Activated T-helper 17 cell treated with anti-CD3 and anti-CD28 coated beads, Interleukin-2, amount 50 U/mL, for 72 hours (primary cell): ENCODE results near the gene DUSP28. TPM values are rescaled to one million over a fixed set of nuclear protein-coding genes. Genes with fewer than 3 reads are reported as not detected.

Source experiments
- ATAC-seq: fragments of 150-1000 bp; cut with Tn5 transposase; replicated peaks from 2 replicates; pipeline ENCODE4 v1.10.0; 2021; ENCODE audit warnings: mild to moderate bottlenecking, moderate library complexity
- H3K27ac Mint-ChIP-seq: one replicate; pipeline ENCODE4 v1.8.0; 2022; ENCODE audit warnings: mixed read lengths
- H3K27me3 Mint-ChIP-seq: one replicate; pipeline ENCODE4 v1.8.0; 2022; ENCODE audit warnings: mixed read lengths
- H3K36me3 Mint-ChIP-seq: one replicate; pipeline ENCODE4 v1.8.0; 2022; ENCODE audit warnings: low read depth, mild to moderate bottlenecking, mixed read lengths
- H3K4me1 Mint-ChIP-seq: one replicate; pipeline ENCODE4 v1.8.0; 2022; ENCODE audit warnings: mixed read lengths
- H3K4me3 Mint-ChIP-seq: one replicate; pipeline ENCODE4 v1.8.0; 2022; ENCODE audit warnings: mild to moderate bottlenecking, mixed read lengths
- H3K9me3 Mint-ChIP-seq: one replicate; pipeline ENCODE4 v1.8.0; 2022; ENCODE audit warnings: mixed read lengths
- total RNA-seq, 2 donors: library from RNA; stranded (reverse); gene quantifications; one replicate each; pipeline ENCODE4 v1.2.3, GENCODE V29; 2022

The DUSP28 gene
- total RNA-seq, 2 donors from 2014 or later = 3.6 to 8.3 TPM

- no peak for ATAC-seq
- Mint-ChIP-seq H3K27me3 (no peaks in the 10 kb centered on the region), H3K27ac (peak overlapping the region; percentile 6), H3K36me3 (peaks cover 14% of the 10 kb centered on the region), H3K4me1 (peaks cover 5% of the 10 kb centered on the region), H3K4me3 (no peak overlapping the region), H3K9me3 (no peaks in the 10 kb centered on the region)
These were observed 11.3 kb downstream of the DUSP28 start for GRCh38 chr2:240571314-240571973.

GRCh38 chr2:240572141-240573031, 12.2 kb downstream of the DUSP28 start:
- no peaks in the 10 kb centered on the region for H3K9me3 Mint-ChIP-seq
- peaks cover 5% of the 10 kb centered on the region for H3K4me1 Mint-ChIP-seq
- H3K27me3 Mint-ChIP-seq = no peaks in the 10 kb centered on the region
- H3K36me3 Mint-ChIP-seq = peaks cover 16% of the 10 kb centered on the region
- no peak overlapping the region for H3K4me3 Mint-ChIP-seq
- ATAC-seq = no peak
- no peak overlapping the region for H3K27ac Mint-ChIP-seq

GRCh38 chr2:240573071-240573515, 12.9 kb downstream of the DUSP28 start:
- H3K27me3 Mint-ChIP-seq = no peaks in the 10 kb centered on the region
- H3K27ac Mint-ChIP-seq = no peak overlapping the region
- peaks cover 10% of the 10 kb centered on the region for H3K36me3 Mint-ChIP-seq
- no peaks in the 10 kb centered on the region for H3K9me3 Mint-ChIP-seq
- ATAC-seq = no peak
- H3K4me1 Mint-ChIP-seq = peaks cover 5% of the 10 kb centered on the region
- no peak overlapping the region for H3K4me3 Mint-ChIP-seq

- H3K4me1 Mint-ChIP-seq = peaks cover 7% of the 10 kb centered on the region
- H3K27me3 Mint-ChIP-seq = no peaks in the 10 kb centered on the region
- no peak overlapping the region for H3K4me3 Mint-ChIP-seq
- H3K27ac Mint-ChIP-seq = no peak overlapping the region
- no peak for ATAC-seq
- H3K9me3 Mint-ChIP-seq = no peaks in the 10 kb centered on the region
- H3K36me3 Mint-ChIP-seq = peaks cover 13% of the 10 kb centered on the region
These were observed 13.6 kb downstream of the DUSP28 start for GRCh38 chr2:240573516-240574385.

- no peak overlapping the region for H3K27ac Mint-ChIP-seq
- H3K36me3 Mint-ChIP-seq = peaks cover 15% of the 10 kb centered on the region
- no peak overlapping the region for H3K4me3 Mint-ChIP-seq
- no peaks in the 10 kb centered on the region for H3K9me3 Mint-ChIP-seq
- H3K4me1 Mint-ChIP-seq = peaks cover 12% of the 10 kb centered on the region
- H3K27me3 Mint-ChIP-seq = no peaks in the 10 kb centered on the region
- no peak for ATAC-seq
These were observed 14.4 kb downstream of the DUSP28 start for GRCh38 chr2:240574386-240575100.

- Mint-ChIP-seq H3K36me3 (peaks cover 15% of the 10 kb centered on the region), H3K4me1 (peaks cover 17% of the 10 kb centered on the region), H3K27ac (no peak overlapping the region), H3K27me3 (no peaks in the 10 kb centered on the region), H3K4me3 (no peak overlapping the region), H3K9me3 (no peaks in the 10 kb centered on the region)
- ATAC-seq = no peak
These were observed 15.2 kb downstream of the DUSP28 start for GRCh38 chr2:240575101-240575965.

GRCh38 chr2:240576036-240576435, 15.9 kb downstream of the DUSP28 start:
- H3K4me3 Mint-ChIP-seq = no peak overlapping the region
- no peak overlapping the region for H3K27ac Mint-ChIP-seq
- H3K36me3 Mint-ChIP-seq = peaks cover 15% of the 10 kb centered on the region
- no peak for ATAC-seq
- H3K9me3 Mint-ChIP-seq = no peaks in the 10 kb centered on the region
- no peaks in the 10 kb centered on the region for H3K27me3 Mint-ChIP-seq
- H3K4me1 Mint-ChIP-seq = peaks cover 18% of the 10 kb centered on the region

- no peak for ATAC-seq
- peaks cover 18% of the 10 kb centered on the region for H3K4me1 Mint-ChIP-seq
- no peak overlapping the region for H3K4me3 Mint-ChIP-seq
- H3K36me3 Mint-ChIP-seq = peaks cover 15% of the 10 kb centered on the region
- no peaks in the 10 kb centered on the region for H3K27me3 Mint-ChIP-seq
- no peak overlapping the region for H3K27ac Mint-ChIP-seq
- H3K9me3 Mint-ChIP-seq = no peaks in the 10 kb centered on the region
These were observed 16.5 kb downstream of the DUSP28 start for GRCh38 chr2:240576436-240577205.

GRCh38 chr2:240577281-240578109, 17.3 kb downstream of the DUSP28 start:
- Mint-ChIP-seq H3K4me3 (no peak overlapping the region), H3K9me3 (no peaks in the 10 kb centered on the region), H3K27me3 (no peaks in the 10 kb centered on the region), H3K36me3 (peaks cover 15% of the 10 kb centered on the region), H3K27ac (no peak overlapping the region), H3K4me1 (peaks cover 21% of the 10 kb centered on the region)
- ATAC-seq = no peak

- no peak for ATAC-seq
- Mint-ChIP-seq H3K9me3 (no peaks in the 10 kb centered on the region), H3K4me3 (no peak overlapping the region), H3K27ac (no peak overlapping the region), H3K4me1 (peaks cover 21% of the 10 kb centered on the region), H3K27me3 (no peaks in the 10 kb centered on the region), H3K36me3 (peaks cover 15% of the 10 kb centered on the region)
These were observed 17.9 kb downstream of the DUSP28 start for GRCh38 chr2:240578110-240578450.

GRCh38 chr2:240578488-240578887, 18.3 kb downstream of the DUSP28 start:
- Mint-ChIP-seq H3K27ac (peak overlapping the region; percentile 84), H3K27me3 (no peaks in the 10 kb centered on the region), H3K36me3 (peaks cover 15% of the 10 kb centered on the region), H3K4me3 (peak overlapping the region; percentile 67), H3K9me3 (no peaks in the 10 kb centered on the region), H3K4me1 (peaks cover 21% of the 10 kb centered on the region)
- ATAC-seq = no peak
